Left lobe of liver (tissue), 2 donors: ENCODE results near the gene IRF2. TPM values are rescaled to one million over a fixed set of nuclear protein-coding genes. Genes with fewer than 3 reads are reported as not detected.

Experiments used
- ATAC-seq: fragments of 200-7000 bp; cut with Tn5 transposase; one replicate; pipeline ENCODE4 v1.9.1; 2020; ENCODE audit warnings: mild to moderate bottlenecking, moderate library complexity
- DNase-seq: peaks from one replicate; pipeline ENCODE4 v3.0.0-alpha.2; 2020; ENCODE audit warnings: low spot score
- total RNA-seq: library from RNA; stranded (reverse); gene quantifications from one replicate; pipeline ENCODE4 v1.2.1, GENCODE V29; 2021
- donor health status: DM: no; HTN: no; CAD: no; lungs with moderate emphysema.
- donor health status: DM: no; HTN: yes; CAD: no.

The IRF2 gene
- total RNA-seq, 1 donor from 2014 or later: 30.5 TPM

DNA sequence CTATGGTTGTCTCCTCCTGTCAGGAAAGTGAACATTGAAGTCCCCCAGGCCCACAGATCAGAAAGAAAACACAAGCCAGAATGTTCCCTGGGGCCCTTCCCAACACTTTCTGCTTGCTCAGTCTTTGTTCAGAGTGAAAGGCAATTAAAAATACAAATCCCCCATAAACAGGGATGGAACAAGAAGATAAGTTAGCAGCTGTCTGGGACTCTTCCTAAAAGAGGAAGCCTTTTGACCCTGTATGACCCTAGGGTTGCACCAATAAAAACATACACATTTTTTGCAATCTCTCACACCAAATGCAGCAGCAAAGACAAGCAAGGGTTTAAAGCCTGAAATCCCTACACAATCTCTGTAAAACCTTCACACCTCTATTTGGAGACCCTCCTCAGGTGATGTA lies 22.6 kb downstream of the IRF2 start:
- ATAC-seq (no peak), DNase-seq (no peak)

DNA sequence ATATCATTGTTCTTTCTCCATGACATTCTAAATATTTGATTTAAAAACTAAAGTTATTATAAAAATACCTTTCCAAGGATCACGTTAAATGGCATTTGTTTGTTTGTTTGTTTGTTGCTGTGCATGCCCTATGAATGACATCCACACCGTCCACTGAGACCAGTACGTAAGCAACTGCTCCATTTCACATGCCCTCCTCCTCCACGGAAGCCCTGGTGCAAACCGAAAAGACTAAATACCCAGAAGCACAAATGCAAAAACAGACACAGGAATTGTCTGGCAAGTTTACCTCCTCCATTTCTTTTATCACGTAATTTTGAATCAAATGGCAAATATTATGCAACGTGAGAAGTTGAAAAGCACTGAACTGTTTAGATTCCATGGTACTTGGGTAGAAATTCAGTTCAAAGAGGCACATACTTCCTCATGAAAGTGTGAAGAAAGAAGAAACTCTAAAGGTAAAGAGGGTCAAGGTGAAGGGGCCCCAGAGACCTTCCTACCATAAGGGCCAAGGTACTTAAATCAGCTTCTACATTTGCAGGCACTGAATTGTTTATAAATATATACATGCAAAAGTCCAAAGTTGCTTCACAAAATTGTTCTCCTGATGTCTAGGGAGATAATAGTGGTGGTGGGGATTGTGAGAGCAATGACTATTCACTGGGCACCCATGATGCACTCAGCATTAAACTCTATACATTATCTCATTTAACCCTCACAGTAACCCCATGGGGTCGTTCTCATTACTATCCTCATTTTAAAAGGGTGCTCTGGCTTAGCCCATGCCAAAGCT lies 23.4 kb downstream of the IRF2 start:
- ATAC-seq: no peak
- no peak for DNase-seq

DNA sequence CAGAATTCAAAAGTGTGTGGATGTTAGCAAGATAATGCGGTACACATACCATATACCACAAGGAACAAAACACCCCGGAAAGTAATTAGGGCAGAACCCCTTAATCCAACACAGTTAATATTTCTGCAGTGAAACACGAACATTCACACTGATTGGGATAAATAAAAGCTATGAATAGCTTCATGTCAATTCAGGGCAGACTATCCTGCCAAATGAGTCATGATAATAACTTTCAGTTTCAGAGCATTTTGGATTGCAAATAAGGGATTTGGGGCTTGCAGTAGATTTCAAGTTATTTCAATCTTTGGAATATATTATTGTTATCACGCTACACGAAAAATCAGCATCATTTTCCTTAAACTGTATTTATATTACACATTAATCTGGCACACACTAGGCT lies 24.3 kb downstream of the IRF2 start:
- DNase-seq (no peak), ATAC-seq (no peak)

DNA sequence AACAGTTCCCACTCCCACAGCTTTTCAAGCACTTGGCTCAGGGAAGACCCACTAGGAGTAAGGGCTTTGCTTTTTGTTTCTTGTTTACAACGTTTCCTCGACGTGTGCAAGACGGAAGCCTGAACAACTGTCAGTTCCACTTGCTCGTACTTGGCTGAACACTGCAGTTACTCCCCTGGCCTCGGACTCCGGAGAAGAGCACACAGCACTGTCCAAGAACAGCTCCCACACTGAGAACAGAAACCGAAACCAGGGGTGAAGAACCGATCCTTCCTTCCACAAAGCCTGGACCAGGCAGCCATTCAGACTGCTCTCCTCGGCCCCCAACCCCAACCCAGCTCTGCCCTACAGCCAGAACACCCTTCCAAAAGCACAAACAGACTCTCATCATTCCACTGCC lies 25.5 kb downstream of the IRF2 start:
- peak; percentile 91 for ATAC-seq
- no peak for DNase-seq

DNA sequence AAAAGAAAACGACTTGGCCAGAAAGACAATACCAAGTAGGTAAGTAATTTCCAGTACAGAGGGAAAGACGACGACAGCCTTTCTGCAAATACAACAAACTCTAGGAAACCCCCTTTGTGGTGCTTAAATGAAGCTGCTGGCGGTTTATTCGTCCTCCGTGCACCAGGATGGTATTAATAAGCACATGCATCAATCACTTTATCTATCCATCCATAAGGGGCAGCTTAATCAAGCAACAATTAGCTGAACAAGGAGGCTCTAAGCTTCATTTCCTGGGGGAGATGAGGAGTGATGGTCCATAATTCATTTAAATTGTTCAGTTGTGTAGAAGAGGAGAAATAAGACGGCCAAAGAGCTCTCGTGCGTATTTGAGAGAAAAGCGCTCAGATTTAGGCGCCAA lies 26.2 kb downstream of the IRF2 start:
- DNase-seq (no peak), ATAC-seq (no peak)

DNA sequence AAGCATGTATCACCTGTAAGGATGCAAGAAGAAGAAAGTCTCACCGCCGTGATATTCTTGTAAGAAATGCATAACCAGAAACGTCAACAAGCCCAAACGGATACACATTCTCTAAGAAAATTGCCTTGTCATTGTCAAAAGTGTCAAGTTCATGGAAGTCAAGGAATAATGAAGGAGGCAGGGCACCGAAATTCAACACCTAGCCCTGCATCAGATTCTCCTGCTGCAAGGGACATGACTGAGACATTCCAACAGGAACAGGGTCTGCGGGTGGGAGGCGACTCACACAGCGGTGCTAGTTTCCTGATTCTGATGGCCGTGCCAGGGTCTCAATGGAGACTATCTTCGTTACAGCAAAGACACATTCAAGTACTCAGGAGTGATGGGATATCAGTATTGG lies 26.7 kb downstream of the IRF2 start:
- ATAC-seq: no peak
- DNase-seq: no peak

DNA sequence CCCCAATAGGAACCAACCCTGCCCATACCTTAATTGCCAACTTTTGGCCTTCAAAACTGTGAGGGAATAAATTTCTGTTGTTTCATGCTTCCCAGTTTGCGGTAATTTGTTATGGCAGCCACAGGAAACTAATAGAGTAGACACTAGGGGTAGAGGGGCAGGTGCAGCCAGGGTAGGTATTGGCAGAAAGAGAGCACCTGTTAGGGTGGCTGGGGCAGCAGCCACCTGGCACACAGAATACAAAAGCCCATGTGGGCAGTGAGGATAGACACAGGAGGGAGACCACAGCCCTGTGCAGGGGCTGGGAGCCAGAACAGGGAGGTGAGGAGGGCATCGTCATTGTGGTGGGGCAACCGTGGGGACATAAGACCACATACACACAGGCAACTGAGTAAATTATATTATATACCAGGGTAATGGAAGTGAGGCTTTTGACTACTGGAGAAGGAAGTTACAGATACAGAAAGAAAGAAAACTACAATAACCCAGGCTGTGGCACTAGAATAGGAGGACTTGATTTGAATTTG lies 28.2 kb downstream of the IRF2 start:
- DNase-seq: no peak
- no peak for ATAC-seq

DNA sequence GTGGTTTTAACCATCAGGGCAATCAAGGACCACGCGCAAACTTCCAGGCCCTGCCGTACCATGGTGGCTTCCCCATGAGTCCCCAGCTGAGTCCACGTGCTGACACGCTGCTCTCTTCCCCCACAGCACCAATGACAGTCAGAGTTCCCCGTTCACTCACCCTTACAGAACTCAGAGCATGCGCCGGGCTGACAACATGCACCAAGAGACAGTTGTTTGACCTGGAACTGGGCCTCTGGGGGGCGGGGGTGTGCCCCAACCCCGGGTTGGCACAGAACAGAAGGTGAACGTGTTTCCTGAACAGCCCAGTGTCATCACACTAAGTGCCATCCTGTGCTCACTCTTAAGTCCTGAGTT lies 29.4 kb downstream of the IRF2 start:
- DNase-seq (peak; percentile 58), ATAC-seq (peak; percentile 25)

DNA sequence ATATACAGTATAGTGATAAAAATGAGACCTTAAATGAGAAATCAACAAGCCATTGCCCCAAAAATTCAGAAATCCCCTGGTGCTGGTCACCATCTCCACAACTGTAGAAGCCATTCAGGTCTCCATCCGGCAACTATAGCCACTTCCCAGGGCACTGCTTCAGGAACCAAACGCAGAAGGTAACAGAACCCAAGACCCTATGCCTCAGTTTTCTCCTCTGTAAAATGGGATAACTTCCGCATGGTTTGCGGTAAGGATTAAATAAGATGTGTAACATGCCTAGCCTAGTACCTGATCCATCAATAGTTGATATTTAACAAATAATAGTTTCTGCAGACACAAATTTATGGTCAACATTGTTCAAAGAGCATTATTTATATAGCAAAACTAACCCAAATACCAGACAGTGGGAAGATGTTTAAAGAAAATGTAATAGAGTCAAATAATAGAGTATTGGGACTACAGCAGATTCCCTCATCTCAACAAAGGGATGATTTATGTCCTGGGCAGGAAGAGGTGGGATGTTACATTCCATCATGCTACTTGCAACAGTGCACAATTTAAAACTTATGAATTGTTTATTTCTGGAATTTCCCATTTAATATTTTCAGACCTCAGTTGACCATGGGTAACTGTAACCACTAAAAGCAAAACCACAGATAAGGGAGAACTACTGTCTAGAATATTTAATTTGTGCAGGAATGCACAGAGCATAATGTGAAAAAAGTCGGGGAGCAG lies 30.0 kb downstream of the IRF2 start:
- no peak for ATAC-seq
- DNase-seq: no peak

DNA sequence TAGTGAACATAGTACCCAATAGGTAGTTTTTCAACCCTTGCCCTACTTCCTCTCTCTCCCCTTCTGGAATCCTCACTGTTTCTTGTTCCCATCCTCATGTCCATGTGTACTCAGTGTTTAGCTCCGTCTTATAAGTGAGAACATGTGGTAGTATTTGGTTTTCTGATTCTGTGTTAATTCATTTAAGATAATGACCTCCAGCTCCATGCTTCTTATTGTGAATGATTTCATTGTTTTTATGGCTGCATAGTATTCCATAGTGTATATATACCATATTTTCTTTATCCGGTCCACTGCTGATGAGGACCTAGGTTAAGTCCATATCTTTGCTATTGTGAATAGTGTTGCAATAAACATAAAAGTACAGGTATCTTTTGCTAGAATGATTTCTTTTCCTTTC lies 31.0 kb downstream of the IRF2 start:
- DNase-seq (no peak), ATAC-seq (no peak)

DNA sequence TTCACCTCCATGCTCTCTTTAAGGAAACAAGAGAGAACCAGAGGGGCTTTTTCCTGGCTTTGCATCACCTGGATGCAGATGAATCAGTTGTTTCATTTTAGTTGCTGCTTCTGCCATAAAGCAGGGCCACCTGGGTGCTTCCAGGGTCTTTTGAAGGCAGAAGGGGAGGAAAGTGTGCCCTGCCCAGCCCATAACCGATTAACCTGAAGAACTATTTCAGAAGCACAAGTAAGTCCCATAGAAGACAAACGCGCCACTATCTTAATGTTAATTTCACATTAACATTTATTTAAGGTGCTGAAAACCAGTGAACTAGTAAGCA lies 32.1 kb downstream of the IRF2 start:
- no peak for ATAC-seq
- DNase-seq: no peak

DNA sequence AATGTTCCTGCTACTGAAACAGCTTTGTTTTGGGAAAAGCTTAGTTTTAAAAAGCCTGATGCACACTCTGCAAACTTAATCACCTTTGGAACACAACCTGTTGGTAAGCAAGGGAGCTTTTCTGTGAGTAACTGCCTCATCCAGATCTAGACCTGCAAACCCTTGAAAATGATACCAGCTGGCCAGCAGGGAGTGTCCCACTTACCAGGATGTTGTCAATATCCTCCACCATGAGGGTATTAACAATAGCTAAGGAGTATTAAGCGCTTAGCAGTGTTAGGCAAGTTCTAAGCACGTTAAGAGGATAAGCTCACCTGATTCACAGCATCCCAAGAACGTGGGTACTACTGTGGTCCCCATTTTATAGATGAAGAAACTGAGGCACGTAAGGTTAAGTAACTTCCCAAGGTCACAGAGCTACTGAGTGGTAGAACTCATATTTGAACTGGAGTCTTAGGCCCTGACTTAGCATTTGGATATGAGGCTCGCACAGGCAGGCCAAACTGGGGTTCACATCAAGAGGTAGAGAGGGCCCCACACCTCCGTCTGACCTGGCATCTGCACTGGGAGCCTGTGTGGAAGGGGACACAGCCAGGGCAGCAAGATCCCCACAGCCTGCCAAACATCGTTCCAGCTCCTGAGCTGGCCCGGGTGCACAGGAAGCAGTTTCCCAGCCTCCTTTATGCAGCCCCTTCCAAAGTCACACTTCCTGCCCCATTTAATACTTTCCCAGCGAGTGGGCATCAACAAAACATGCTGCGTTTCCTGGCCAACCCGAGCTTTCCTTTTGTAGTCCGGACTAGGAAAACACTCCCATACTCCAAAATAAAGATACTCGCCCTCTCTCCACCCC lies 32.7 kb downstream of the IRF2 start:
- ATAC-seq (peak; percentile 18), DNase-seq (no peak)

DNA sequence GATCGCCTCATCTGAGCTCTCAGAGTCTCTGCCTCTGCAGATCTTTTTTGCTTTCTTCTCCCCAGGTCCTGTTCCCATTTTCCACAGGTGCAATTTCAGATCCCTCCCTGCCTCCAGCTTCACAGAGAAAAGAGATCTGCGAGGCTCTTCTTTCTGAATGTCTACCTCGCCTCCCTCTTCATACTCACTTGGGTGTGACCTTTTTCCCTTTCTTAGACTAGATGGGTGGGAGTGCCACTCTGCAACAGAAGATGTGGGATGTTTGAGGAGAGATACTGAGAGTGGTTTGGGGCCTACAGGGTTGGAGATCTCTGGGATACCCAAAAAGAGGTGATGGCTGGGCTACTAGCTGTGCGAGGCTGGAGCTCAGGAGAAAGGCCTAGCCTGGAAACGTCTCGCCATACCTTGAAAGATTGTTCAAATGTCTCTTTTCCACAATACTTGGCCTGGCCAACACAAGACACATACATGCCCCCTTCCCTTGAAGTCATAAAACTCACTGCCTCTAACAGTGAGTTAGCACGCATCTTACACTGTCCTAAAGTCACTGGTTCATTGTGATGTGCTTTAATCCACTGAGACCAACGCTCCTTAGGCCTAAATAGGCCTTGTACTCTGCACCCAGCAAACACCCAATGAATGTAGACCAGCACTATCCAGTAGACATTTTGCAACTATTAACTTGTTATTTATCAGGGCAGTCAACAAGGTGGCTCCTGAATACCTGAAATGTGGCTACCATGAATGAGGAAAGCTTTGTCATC lies 33.6 kb downstream of the IRF2 start:
- DNase-seq (no peak), ATAC-seq (peak; percentile 10)

DNA sequence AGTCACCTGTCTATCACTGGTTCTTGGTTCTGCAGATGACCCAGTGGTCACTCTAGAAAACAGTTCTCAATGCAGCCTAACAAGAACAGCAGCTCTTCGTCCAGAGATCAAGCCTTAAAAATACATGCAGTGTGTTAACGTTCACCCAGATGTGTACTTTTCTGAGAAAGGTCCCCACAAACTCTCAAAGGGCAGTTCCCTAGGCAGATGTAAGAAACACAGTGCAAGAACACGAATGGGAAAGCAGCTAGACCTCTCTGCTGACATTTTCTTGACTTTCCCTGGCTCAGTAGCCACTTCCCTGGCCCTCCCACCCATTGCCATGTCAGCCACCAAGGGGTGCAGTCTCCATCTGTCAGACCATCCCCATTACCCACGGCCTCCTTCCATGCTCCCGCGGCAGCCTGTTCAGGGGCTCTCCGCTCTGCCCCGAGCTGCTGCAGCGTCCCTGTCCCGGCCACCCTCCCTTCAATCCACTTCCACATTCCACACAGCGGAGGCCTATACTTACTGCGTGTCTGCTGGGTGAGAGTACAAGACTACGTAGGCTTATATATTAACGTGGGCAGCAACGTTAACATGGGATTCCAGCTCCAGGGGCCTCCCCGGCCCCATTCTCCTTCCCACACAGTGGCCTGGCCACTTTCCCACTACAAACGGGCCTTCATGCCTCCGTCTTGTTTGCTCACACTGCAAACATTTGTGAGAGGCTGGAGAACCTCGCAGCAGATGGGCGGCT lies 34.3 kb downstream of the IRF2 start:
- DNase-seq (no peak), ATAC-seq (peak; percentile 62)

DNA sequence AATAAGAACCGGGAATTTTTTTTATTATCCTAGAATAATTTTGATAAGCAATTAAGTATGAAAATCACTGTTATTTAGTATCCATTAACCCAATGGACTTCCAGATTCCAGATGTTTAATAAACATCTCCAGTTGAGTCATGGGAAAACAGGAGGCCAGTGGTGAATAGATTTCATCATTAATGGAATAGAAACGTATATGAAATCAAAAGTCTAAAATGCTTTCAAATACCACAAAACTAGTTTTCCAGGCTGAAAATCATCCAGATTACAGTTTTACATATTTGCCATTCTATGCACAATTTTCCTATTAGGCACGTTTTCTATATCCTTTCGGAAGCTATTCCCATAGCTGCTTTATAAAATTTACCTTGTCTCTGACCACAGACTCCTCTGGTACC lies 35.0 kb downstream of the IRF2 start:
- ATAC-seq (no peak), DNase-seq (no peak)

DNA sequence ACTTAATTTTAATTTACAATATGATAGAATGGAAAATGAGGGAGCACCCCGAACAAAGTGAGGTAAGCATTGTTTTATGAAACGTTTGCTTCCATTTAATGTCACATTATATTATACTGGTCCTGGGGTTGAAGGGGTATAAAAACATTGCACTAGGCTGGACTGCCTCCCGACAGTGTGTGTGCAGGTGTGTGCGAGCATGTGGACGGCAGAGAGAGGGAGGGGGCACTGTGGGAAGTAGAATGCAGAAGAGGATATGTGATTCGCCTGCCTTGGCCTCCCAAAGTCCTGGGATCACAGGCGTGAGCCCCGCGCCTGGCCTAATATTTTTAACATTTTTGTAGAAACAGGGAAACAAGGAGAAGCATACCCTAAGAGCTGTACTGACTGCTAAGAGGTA lies 36.0 kb downstream of the IRF2 start:
- DNase-seq (no peak), ATAC-seq (no peak)

DNA sequence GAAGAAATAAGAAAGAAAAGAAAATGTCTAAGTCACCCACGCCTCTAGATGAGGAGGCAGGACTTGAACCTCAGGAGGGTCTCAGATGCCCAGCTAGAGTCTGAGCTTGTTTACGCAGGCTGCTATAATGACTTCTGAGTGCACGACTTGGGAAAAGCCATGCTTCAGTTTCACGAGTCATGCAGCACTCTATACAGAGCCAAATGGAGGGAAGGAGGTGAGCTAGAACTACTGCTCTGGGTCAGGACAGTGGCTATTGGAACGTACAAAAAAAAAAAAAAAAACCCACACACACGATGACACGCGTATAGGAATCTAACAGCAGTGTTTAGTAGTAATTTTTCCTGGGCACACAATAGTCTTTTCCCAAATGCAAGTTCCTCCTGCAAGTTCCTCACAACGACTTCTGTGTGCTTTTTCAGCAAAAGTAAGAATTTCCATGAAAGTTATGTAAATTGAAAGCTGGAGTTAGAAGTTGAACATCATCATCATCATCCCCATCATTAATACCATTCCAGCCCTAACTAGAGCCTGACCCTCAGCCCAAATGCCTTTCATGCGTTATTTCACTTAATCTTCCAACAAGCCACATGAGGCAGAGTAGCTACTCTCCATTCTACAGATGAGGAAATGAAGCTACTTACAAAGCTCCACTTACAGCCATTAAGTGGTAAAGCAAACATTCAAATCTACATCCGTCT lies 36.6 kb downstream of the IRF2 start:
- DNase-seq (no peak), ATAC-seq (no peak)

DNA sequence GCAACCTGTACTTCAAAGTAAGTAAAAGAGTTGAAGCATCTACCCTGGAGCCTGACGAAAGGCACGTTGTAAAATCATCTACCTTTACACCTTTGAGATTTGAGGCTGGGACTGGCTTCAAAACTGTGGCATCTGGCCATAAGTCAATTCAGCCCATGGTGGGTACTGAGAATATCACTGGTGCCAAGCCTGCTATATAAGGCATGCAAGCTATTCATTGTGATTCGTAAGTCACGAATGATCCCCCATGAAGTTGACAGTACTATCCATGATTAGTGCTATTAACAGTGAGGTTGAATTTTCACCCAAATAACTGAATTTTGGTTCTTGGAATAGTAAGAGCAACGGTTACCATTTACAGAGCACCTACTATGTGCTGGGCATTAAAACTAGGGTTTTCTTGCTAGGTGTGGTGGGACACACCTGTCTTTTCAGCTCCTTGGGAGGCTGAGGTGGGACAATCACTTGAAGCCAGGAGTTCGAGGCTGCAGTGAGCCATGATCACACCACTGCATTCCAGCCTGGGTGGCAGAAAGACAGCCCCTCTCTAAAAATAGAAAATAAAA lies 39.8 kb downstream of the IRF2 start:
- ATAC-seq (no peak), DNase-seq (no peak)

DNA sequence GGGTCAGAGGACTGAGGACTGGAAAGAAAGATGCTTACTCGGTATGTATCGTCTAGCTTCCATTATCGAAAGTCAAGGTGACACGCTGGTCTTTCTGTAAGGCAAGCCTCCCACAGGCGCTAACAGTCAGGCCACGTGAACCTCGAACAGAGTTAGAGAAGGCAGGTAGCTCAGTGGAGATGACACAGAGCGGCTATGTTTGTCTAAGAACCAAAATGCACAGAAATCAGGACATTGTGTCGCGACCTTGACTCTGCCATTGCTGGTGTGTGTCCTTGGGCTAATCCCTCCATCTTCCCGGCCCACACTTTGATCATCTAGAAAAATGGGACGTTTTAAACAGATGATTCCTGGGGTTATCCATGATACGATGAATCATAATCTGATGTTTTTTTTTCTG lies 40.3 kb downstream of the IRF2 start:
- ATAC-seq: no peak
- no peak for DNase-seq
